C1 segment of cervical spinal cord (tissue), 14 donors: ENCODE data around the gene ALG6.

Experiments used
- DNase-seq, 14 donors: peaks; one replicate each; lab custom pipeline; 2025; lab: John Stamatoyannopoulos, UW

The ALG6 gene

DNA sequence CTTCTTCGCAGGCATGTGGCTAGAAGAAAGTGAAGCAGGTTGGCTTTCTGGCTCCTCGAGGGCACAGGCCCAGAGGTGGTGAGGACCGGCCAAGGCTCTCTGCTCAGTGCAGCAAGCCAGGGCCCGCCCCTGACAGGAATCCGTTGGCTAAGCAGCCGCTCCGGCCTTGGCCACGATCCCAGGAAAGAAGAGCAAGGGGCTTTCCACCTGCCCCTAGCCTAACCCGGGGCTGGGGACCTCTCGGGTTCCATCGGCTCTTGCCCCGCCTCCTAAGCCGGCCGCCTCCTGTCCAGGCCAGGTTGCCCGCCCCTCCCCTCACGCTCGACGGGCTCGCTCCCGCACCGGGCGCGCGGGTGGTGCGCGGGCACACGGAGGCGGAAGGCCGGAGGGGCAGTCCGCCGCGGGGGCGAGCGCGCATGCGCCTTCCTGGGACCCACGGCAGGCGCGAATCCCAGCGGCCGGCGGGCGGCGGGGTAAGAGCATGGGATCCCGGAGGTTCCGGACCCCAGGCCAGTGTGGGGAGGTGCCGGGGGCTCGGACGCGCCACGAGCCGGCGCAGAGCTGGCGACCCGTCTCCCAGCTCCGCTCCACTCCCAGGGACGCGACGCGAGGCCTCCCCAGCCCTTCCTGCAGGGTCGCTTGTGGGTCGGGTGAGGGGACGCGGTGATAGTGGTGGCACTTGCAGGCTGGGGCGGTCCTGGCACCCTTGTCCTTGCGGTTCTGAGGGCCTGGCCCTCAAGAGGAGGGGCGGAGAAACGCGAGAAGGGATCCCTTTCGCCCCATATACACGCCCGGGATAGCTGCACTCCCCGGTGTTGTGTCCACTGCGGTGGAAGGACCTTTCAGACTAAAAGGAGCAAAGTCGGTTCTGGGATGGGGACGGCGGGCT, at the start of gene ALG6:
Gene ALG6 (plus strand): TSS at position 413 of the 889 bp plus-strand sequence. CDS start 3,351 bp downstream, outside the sequence.
- peak; percentile 34 to 97 (median 88) for DNase-seq

DNA sequence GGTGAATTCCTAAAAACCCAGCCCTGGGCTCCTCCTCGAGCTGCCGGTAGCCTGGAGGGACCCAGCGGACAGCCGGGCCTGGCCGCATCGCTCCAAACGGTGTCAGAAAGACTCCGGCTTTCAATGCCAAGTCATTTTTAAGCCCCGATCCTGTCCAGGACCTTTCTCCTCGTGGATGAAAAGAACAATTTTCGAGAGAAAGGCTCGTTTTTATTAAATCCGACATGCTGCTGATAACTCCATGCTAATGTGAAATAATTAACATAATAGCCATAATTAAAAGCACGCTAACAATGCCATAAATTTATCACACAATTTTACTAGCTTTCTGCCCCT, 49.6 kb upstream of the ALG6 start:
- DNase-seq = no peak

DNA sequence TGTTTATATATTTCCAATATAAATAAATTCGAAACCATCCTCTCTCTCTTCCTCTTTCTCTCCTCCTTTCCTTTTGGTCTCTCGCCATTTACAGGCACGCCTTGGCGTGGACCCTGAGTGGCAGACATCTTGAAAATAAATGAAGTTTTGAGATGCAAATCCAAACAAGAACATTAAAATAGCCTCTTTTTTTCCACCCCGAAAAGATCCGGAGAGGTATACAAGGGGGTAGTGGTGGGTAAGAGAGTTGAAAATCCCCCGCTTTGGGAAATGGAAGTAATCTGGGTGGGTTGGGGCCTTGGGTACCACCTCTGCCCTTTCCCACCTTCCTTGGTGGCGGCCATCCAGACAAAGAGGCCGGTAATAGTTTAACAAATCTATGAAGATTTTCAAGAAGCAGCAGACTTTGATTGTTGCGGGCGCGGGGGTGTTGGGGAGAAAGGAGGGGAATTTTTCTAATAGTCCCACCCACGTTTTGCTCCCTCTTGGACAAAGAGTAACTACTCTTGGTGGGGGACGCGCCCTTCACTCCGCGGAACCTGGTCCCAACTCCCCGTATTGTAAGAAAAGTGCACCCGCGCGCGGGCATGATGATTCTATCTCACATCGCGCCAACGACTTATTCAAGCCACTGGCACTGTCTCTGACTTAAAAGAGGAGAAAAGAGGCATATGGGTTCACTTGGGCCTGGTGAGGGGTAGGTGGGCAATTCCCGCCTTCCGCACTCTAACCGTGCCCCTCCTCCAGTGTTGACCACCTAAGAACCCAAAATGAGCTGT, 49.0 kb upstream of the ALG6 start:
- DNase-seq = no peak

DNA sequence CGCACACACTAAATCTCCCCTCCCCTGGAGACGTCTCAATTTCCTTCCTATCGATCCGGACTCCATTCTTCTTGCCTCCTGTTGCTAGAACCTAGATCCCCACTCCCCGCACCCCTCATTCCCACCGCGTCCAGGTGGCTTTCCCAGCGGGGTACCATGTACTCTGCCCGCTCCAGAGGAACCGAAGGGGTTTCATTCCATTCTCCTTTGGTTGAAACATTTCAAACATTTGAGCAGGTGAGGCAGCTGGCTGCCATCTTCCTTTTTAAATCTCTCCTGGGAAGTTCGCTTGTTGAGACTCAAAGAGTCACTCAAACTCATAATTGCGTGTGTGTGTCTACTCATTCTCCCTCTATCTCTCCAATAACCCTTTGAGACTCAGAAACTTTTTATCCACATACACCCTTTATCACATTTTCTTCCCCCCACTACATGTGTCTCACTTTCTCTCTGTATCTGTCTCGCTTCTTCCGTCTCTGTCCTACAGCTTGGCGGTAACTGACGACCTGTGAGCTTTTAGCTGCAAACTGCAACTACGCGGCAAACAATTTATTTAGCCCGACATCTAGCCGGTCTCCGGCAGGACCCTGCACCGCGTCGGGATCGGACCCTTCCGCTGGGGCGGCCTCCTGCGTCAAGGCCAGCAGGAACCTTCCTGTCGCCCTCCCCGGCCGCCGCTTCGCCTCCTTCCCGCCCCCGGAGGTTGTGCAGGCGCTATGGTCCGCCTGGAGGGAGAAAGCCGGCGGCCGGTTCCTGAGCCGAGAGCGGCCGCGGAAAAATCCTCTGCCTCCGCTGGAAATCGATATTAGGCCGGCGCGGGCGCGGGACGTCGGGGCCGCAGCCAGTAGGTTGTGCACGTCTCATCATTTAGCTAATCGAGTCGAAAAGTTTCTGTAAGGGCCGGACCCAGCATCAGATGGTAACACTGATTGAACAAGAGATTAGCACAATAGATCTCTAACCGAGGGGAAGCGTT, 48.1 kb upstream of the ALG6 start:
- no peak for DNase-seq

DNA sequence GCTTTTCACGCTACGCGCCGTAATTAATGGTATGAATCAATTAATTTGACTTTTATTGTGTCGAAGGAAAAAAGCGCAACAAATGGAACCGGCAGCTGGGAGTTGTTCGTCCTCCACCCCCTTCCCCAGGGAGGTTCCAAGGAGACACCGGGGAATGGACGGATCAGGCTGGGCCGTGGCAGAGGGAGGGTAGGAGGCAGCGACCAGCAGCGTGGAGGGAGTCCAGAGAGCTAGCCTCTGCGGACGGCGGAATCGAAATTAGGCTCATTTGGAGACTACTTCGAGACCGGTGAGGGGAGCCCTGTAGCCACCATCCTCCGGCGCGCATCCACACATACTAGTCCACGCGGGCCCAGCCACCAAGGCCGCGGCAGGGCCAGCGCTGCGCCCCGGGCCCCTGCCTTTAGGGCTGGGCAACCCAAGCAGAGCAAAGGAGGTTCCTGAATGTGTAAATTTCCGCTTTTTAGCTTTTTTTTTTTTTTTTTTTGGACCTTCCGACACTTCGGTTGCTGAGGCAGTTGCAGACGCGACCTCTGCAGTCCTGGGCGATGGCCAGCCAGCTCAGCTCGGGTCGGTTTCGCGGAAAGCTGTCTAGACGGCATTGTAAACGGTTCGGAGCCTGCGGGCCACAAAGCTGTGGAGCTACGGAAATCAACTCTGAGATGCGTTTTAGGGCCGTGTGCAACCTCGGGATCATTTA, 47.3 kb upstream of the ALG6 start:
- DNase-seq = no peak

DNA sequence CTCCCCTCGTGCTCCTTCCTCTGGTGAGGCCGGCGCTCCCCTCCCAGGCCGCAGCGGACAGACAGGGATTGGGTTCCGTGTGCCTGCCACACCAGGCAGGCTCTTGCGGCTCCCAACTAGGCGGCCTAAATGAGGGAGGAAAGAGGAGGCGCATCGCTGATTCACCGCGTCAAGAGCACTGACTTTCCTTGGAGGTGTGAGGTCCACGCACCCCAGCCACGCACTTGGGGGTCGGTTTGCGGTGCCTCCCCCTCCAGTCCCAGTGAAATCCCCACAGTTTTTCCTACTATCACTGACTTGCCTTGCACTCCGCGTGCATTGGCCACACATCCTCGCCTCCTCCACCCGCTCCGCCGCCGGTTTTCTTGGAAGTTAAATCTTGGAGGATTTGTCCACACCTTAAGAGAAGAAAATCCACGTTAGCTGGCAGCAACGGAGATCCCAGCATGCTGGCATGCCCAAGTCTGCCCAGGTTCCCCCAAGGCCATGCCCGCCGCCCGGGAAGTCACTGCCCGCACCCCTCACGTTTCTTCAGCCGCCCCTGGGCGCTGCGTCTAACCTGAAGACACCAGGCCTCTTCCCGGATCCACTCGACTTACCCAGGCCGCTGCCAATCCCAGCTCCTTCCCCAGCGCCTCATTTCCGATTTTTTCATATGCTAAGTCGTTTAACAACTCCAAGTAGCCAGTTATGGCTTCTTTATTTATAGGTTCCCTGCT, 46.2 kb upstream of the ALG6 start:
- no peak for DNase-seq

DNA sequence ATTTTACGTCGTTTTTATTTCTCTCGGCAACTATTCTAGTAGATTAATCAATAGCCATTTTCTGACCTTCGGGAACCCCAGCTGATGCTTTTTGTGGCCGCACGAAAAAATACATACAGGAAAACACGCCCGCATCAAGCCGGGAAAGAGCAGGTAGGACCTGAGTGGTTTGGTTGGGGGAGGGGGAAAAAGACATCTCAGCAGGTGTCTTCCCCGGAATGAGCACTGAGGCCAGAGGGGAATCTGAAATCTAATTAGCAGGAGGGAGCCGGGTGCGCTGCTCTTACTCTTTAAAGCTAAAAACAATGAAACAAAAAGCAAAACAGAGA, 45.7 kb upstream of the ALG6 start:
- DNase-seq = no peak

DNA sequence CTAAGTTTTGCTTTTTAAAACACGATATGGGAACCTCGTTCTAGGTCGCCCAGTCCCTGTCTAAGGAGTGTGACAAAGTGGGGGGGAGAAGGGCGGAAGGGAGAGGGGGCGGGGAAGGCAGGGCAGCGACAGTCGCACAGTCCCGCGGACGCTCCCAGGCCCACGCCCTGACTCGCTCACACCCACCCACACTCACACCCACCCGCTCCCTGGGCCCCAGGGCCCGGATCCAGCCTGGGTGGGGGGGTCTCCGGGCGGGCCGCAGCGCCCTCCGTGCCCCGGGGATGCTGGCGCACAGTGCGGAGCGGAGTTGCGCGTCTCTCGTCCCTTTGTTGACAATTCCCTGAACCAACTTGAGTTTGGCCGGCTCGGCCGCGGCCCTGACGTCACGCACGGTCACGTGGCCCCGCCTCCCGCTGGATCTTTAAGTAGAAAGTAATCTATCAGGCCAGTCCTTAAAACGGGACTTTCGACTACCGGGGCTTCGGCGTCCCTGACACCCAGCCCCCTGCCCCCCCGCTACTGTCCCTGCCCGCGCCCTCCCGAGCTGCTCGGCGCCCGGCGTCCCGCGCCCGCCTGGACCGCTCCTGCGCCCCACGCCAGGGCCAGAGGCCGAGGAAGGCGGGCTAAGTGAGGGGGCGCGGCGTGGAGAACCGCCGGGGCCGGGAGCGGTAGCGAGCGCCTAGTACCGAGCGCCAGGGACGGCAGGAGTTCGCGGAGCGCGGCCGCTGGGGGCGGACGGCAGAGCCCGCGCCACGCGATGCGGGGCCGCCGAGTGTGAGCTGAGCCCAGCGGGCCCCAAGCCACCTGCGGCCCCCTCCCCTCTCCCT, 45.1 kb upstream of the ALG6 start, which contains the start of gene FOXD3:
Gene FOXD3 (plus strand): TSS at position 454 of the 830 bp plus-strand sequence. CDS start 492 bp downstream, outside the sequence.
- no peak for DNase-seq

DNA sequence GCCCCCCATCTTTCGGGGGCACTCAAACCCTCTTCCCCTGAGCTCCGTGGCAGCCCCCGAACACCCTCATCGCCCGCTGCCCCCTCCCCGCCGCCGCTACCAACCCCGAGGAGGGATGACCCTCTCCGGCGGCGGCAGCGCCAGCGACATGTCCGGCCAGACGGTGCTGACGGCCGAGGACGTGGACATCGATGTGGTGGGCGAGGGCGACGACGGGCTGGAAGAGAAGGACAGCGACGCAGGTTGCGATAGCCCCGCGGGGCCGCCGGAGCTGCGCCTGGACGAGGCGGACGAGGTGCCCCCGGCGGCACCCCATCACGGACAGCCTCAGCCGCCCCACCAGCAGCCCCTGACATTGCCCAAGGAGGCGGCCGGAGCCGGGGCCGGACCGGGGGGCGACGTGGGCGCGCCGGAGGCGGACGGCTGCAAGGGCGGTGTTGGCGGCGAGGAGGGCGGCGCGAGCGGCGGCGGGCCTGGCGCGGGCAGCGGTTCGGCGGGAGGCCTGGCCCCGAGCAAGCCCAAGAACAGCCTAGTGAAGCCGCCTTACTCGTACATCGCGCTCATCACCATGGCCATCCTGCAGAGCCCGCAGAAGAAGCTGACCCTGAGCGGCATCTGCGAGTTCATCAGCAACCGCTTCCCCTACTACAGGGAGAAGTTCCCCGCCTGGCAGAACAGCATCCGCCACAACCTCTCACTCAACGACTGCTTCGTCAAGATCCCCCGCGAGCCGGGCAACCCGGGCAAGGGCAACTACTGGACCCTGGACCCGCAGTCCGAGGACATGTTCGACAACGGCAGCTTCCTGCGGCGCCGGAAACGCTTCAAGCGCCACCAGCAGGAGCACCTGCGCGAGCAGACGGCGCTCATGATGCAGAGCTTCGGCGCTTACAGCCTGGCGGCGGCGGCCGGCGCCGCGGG, 44.2 kb upstream of the ALG6 start:
- no peak for DNase-seq

DNA sequence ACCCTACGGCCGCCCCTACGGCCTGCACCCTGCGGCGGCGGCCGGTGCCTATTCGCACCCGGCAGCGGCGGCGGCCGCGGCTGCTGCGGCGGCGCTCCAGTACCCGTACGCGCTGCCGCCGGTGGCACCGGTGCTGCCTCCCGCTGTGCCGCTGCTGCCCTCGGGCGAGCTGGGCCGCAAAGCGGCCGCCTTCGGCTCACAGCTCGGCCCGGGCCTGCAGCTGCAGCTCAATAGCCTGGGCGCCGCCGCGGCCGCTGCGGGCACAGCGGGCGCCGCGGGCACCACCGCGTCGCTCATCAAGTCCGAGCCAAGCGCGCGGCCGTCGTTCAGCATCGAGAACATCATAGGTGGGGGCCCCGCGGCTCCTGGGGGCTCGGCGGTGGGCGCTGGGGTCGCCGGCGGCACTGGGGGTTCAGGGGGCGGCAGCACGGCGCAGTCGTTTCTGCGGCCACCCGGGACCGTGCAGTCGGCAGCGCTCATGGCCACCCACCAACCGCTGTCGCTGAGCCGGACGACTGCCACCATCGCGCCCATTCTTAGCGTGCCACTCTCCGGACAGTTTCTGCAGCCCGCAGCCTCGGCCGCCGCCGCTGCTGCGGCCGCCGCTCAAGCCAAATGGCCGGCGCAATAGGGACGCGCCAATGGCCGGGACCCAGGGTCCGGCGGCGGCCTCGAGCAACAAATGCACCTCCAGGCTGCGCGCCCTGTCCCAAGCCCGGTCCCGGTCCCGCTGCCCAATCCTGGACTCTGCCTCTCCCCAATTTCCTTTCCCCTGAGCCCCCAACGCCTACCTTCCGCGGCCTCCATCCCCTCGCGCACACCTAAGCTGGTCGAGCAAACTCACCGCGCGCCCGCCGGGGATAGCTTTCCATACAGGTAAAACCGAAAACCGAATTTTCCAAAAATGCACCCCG, 43.3 kb upstream of the ALG6 start:
- no peak for DNase-seq

DNA sequence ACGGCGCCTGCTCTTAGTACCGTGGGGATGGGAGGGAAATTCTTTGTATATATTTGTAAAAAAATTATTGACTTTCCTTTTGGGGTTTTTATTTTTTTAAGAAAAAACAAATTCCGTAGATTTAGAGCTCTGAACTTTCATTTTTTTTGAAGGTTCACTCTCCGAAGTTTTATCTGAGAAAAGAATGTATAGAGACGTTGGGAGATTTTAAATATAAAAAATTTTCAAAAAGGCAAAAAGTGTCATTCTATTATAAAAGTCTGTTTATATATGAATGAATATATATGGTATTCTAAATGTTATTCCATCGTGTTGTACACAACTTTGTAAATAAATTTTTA, 42.7 kb upstream of the ALG6 start:
- DNase-seq = no peak

DNA sequence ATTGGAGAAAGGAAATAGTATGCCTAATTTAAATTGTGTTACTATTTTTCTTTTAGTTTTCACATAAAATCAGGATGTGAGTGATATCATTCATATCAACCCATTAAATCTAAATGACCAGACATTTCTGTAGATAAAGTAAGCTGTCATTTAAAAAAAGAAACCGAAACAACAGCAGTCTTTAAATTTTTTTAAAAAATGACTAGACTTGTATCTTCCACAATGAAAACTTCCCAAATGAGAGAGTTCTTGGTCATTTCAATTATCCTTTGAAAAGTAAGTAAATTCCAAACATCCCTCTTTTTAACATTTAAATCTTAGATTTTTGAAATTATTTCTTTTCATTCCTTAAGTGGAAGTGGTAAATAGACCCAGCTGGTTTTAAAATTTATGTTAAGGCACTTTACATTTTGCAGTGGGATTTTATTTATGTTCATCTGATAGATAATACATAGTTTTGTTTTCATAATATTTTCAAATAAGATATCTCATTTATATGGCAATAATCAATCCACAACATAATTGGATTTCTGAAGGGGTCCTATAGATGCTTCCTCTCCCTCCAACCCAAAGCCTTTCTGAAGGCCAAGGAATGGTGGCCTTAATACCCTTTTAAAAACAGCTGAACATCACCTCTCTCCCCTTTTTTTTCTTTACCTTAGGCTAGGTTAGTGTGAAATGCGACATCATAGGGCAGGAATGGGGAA, 42.0 kb upstream of the ALG6 start:
- no peak for DNase-seq

DNA sequence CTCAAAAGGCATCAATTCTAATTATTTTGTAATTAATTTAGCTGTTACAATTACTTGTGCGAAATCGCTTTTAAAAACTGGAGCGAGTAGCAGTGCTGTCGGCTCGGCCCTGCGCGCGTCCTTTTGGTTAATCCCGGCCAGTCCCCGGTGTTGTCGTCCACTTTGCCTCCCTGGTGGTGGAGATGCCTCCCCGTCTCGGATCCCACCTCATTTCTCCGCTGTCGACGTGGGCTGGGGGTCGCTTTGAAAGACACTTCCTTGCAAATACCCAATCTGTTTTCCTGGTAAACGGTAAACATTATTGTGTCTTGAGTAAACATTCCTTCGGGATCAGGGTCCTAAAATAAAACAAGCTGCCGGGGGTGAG, 41.3 kb upstream of the ALG6 start:
- DNase-seq = no peak

DNA sequence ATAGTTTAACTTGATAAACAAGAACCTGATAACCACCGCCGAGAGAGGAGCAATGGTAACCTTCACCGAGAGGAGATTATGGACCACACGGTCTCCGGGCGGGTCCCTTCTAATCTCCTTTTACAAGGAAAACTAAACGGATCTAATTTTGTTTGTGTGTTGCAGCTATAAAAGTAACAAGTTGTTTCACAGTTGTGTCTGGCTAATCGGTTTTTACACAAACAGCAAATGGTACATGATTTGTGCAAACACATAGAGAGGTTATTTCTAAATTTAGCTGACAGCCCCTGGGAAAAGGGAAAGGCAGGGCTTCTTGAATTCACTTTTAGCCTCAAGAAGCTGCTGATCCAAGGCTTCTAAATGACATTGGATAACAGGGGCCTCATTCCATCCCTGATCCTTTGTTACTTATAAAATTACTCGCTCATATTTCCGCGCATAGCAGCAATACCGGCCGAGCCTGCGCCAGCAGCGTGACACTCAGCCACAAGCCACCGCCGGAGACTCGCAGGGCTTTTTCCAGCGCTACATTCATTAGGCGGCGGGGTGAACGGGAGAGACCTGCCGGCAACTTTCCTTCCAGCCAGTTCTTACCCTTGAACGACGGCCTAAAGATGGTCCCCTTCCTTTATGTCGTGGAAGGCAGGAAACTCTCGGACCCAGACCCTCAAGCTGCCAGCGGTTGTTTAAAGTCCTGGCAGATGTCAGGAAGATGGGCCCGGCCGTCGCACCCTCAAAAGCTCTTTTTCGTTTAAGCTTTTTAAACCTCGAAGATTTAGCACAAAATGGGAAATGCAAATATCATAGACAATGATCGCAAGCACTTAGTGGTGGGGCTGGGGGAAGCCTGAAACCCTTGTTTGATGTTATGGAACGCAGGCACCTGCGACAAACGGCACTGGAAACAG, 40.7 kb upstream of the ALG6 start:
- no peak for DNase-seq

DNA sequence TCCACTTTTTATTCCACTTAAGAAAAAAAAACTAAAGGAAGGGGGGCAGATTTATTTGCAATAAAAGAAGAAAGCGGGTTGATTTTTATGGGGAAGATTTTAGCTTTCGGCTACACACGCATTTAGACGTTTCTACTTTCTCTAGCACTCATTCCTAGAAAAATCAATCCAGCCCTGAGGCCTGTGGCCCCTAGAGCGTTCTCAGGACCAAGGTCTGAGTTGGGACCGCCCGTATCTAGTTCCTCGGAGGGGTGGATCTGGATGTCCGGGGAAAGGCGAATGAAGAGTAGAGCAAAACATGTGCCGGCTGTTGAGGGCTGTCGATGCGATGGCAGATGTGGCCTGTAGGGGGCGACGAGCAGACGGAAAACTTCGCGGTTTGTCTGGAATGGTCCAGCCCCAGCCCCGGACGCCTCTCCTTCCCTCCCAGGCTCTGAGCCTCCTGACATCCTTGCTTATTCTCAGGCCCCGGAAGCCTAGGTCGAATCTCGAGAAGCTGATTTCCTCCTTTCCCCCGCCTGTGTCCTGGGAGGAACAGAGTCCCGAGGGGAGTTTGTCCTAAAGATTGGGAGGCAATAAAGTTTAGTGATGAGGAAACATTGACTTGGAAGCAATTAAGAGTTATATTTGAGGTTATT, 39.9 kb upstream of the ALG6 start:
- peak in 1 of 14 donors; percentile 8 for DNase-seq
